ENCODE data around the gene PLK1.

PLK1 gene

DNA sequence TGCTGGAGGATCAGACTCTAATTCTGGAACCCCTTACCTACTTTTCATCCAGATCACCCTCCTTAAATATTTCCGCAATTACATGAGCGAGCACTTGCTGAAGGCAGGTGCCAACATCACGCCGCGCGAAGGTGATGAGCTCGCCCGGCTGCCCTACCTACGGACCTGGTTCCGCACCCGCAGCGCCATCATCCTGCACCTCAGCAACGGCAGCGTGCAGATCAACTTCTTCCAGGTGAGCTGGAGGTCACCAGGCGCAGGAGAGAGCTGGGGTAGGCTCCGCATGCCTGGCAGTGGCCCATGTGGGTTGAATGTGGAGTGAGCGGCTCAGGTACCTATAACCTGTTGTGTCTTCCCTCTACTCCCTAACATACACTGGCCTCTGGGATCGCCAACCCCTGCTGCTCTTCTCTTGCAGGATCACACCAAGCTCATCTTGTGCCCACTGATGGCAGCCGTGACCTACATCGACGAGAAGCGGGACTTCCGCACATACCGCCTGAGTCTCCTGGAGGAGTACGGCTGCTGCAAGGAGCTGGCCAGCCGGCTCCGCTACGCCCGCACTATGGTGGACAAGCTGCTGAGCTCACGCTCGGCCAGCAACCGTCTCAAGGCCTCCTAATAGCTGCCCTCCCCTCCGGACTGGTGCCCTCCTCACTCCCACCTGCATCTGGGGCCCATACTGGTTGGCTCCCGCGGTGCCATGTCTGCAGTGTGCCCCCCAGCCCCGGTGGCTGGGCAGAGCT is 10.9 kb downstream of the PLK1 start:
- Mint-ChIP-seq H3K4me1 (no peaks in the 10 kb centered on the region), H3K27me3 (no peaks in the 10 kb centered on the region)

DNA sequence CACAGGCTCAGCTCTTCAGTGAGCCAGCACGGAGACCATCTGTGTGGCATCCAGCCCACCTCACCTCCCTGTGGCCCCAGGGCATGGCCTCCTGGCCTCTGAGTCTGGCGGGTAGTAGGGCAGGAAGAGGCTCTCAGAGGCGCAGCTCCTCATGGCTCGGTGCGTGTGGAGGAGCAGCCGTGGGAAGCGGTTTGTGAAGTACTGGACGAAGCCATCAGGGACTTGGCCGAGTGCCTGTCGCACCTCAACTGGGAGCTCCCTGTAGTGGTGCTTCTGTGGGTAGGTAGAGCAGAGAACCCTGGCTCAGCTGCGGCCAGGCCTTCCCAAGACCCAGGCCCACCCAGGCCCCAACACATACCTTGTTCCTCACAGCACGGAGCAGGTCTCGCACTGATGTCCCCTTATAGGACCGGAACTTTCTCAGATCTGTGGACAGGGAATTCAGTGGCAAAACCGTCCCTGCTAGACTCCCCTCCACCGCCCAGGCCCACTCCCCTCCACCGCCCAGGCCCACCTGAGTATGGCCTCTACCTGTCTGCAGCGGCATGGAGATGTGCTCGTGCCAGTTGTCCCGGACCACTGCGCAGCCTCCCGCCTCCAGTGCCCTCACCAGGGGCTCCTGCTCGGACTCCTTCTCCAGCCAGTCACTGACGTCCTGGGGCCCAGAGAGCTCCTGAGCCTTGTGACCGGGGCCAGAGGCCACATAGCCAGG is 12.2 kb downstream of the PLK1 start:
- no peak for ATAC-seq (replicated peaks; ENCODE audit: extremely low read depth, poor library complexity, severe bottlenecking)
- Mint-ChIP-seq H3K9me3 (no peaks in the 10 kb centered on the region), H3K27me3 (no peaks in the 10 kb centered on the region), H3K36me3 (ENCODE audit: insufficient read depth) (peaks cover 8% of the 10 kb centered on the region), H3K4me3 (no peak overlapping the region), H3K4me1 (no peaks in the 10 kb centered on the region), H3K27ac (ENCODE audit: low read depth) (no peak overlapping the region)
- no peak for DNase-seq (ENCODE audit: low spot score in 2 of 2)

More for the DNA sequence above, 10.9 kb downstream of the PLK1 start:
- Mint-ChIP-seq H3K27ac (ENCODE audit: low read depth) (no peak overlapping the region), H3K36me3 (ENCODE audit: insufficient read depth) (peaks cover 12% of the 10 kb centered on the region), H3K4me3 (no peak overlapping the region), H3K9me3 (no peaks in the 10 kb centered on the region)
- ATAC-seq (replicated peaks; ENCODE audit: extremely low read depth, poor library complexity, severe bottlenecking): no peak
- DNase-seq (ENCODE audit: low spot score in 2 of 2): no peak

DNA sequence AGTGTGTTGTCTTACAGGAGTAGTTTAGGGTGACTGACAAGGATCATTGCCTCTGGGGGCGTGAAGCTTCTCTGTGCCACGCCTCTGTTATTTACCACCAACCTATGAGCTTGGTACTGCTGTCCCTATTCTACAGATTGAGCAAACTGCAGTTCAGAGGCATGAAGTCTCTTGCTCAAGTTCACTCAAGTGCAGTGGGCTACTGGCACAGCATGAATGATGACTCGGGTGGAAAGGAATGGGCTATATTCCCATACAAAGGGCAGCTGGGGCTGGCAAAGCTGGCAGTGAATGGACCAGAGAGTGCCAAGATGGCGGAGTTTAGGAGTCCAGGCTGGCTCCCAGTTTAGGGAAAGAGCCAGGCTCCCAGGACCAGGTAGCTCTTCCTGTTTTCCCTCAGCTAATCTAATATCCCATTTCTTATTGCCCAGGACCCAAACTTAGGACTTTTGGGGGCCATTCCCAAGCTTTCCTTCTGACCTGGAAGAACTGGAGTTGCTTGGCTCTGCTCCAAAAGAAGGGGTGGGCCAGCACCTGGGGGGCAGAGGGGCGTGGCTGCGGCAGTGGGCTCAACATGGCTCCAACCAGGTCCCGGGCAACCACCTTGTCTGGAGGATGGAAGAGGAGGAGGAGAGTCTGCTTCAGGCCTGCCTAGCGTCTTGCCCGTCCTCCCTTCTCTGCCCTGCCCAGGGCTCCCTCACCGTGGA is 12.9 kb downstream of the PLK1 start:
- Mint-ChIP-seq H3K27me3 (no peaks in the 10 kb centered on the region), H3K4me1 (no peaks in the 10 kb centered on the region), H3K9me3 (no peaks in the 10 kb centered on the region), H3K4me3 (no peak overlapping the region), H3K36me3 (ENCODE audit: insufficient read depth) (peaks cover 7% of the 10 kb centered on the region), H3K27ac (ENCODE audit: low read depth) (no peak overlapping the region)
- DNase-seq (ENCODE audit: low spot score in 2 of 2) (no peak), ATAC-seq (replicated peaks; ENCODE audit: extremely low read depth, poor library complexity, severe bottlenecking) (no peak)

DNA sequence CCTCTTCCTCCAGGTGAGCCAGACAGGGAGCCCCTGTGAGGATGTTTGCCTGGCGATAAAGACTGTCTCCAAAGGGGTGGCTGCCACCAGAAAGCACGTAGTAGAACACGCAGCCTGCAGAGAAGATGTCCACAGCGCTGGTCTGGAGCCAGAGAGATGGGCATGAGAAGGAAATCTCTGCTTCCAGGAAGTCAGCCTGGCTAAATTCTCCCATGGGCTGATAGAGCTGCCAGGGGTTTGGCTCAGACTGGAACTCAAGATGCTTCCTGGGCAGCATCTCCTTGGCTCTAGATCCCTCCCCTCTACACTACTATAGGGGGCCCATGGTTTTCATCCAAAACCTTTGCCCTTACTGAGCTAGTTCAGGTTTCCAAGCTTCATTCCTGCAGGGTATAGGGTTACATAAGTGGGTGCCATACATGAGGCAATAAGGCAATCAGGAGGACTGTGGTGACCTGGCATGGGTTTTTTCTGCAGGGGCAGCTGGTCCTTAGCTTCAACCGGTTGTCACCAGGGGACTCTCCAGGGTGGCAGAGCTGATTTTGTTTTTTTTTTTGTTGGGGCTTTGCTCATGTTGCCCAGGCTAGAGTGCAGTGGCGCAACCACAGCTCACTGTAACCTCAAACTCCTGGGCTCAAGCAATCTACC is 13.6 kb downstream of the PLK1 start:
- Mint-ChIP-seq H3K4me1 (no peaks in the 10 kb centered on the region), H3K4me3 (no peak overlapping the region), H3K9me3 (no peaks in the 10 kb centered on the region), H3K27ac (ENCODE audit: low read depth) (no peak overlapping the region), H3K36me3 (ENCODE audit: insufficient read depth) (peaks cover 6% of the 10 kb centered on the region), H3K27me3 (no peaks in the 10 kb centered on the region)
- DNase-seq (ENCODE audit: low spot score in 2 of 2): no peak
- ATAC-seq (replicated peaks; ENCODE audit: extremely low read depth, poor library complexity, severe bottlenecking): no peak

DNA sequence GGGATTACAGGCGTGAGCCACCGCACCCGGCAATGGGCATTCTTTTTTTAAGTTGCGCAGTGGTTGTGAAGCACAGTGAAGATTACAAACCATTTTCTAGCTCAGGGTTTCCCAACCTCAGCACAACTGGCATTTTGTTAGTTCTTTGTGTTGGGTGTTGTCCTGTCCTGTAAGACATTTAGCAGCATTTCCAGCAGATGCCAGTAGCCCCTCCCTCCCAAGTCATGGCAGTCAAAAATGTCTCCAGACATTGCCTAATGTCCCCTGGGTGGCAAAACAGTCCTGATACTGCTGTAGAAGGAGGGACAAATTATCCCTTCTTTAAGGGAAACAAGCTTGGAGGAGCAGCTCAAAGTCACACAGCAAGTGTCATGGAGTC is 15.6 kb downstream of the PLK1 start:
- Mint-ChIP-seq H3K9me3 (no peaks in the 10 kb centered on the region), H3K36me3 (ENCODE audit: insufficient read depth) (no peaks in the 10 kb centered on the region), H3K4me3 (no peak overlapping the region), H3K27ac (ENCODE audit: low read depth) (no peak overlapping the region), H3K4me1 (peaks cover 12% of the 10 kb centered on the region), H3K27me3 (no peaks in the 10 kb centered on the region)
- ATAC-seq (replicated peaks; ENCODE audit: extremely low read depth, poor library complexity, severe bottlenecking): no peak
- DNase-seq (ENCODE audit: low spot score in 2 of 2): no peak

GRCh38 chr16:23694644-23695373 is 16.1 kb downstream of the PLK1 start:
- peaks cover 18% of the 10 kb centered on the region for H3K4me1 Mint-ChIP-seq
- H3K9me3 Mint-ChIP-seq: no peaks in the 10 kb centered on the region
- H3K4me3 Mint-ChIP-seq: no peak overlapping the region
- ATAC-seq (replicated peaks; ENCODE audit: extremely low read depth, poor library complexity, severe bottlenecking) (no peak), DNase-seq (ENCODE audit: low spot score in 2 of 2) (no peak)
- no peaks in the 10 kb centered on the region for H3K36me3 Mint-ChIP-seq (ENCODE audit: insufficient read depth)
- no peak overlapping the region for H3K27ac Mint-ChIP-seq (ENCODE audit: low read depth)
- H3K27me3 Mint-ChIP-seq: no peaks in the 10 kb centered on the region

DNA sequence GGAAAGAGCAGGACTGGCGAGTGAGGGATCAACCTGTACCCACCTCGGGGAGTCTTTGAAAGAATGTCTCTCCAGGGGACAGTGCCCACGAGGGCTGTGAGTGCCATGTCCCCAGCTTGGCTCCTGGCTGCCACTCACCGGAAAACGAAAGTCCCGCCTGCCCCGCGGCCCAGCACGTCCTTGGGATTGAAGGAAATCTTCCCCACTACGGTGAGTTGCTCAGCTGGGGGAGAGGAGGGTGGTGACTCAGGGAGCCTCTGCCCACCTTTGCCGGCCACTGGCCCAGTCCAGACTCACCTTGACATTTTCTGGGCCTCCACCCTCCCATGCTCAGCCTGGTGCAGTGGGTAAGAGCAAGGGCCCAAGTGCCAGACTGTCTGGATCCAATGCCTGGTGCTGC is 17.1 kb downstream of the PLK1 start:
- Mint-ChIP-seq H3K27ac (ENCODE audit: low read depth) (no peak overlapping the region), H3K9me3 (no peaks in the 10 kb centered on the region), H3K4me1 (peaks cover 26% of the 10 kb centered on the region), H3K4me3 (no peak overlapping the region), H3K36me3 (ENCODE audit: insufficient read depth) (no peaks in the 10 kb centered on the region), H3K27me3 (no peaks in the 10 kb centered on the region)
- ATAC-seq (replicated peaks; ENCODE audit: extremely low read depth, poor library complexity, severe bottlenecking) (no peak), DNase-seq (ENCODE audit: low spot score in 2 of 2) (no peak)

- Mint-ChIP-seq H3K4me3 (peak overlapping the region; percentile 52), H3K27ac (ENCODE audit: low read depth) (peak overlapping the region; percentile 75), H3K27me3 (no peaks in the 10 kb centered on the region), H3K36me3 (ENCODE audit: insufficient read depth) (no peaks in the 10 kb centered on the region), H3K9me3 (peaks cover 5% of the 10 kb centered on the region), H3K4me1 (peaks cover 26% of the 10 kb centered on the region)
- ATAC-seq (replicated peaks; ENCODE audit: extremely low read depth, poor library complexity, severe bottlenecking) (peak; percentile 82), DNase-seq (ENCODE audit: low spot score in 2 of 2) (no peak)
These were observed 20.4 kb downstream of the PLK1 start for GRCh38 chr16:23699100-23699499.

DNA sequence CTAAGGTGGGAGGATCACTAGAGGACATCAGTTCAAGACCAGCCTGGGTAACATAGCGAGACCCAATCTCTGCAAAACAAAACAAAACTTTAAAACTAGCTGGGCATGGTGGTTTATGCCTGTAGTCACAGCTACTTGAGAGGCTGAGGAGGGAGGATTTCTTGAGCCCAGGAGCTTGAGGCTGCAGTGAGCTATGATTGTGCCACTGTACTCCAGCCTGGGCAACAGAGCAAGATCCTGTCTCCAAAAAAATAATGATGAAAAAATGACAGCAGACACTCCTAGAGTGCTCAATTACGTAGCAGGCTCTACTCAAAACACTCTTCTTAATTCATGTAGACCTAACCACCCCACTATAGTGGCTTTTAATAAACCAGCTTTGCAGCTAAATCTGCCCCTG is 21.4 kb downstream of the PLK1 start:
- ATAC-seq (replicated peaks; ENCODE audit: extremely low read depth, poor library complexity, severe bottlenecking) (no peak), DNase-seq (ENCODE audit: low spot score in 2 of 2) (no peak)
- H3K4me1 Mint-ChIP-seq: peaks cover 26% of the 10 kb centered on the region
- H3K27ac Mint-ChIP-seq (ENCODE audit: low read depth): no peak overlapping the region
- no peaks in the 10 kb centered on the region for H3K36me3 Mint-ChIP-seq (ENCODE audit: insufficient read depth)
- H3K4me3 Mint-ChIP-seq: no peak overlapping the region
- peaks cover 5% of the 10 kb centered on the region for H3K9me3 Mint-ChIP-seq
- peaks cover 6% of the 10 kb centered on the region for H3K27me3 Mint-ChIP-seq

DNA sequence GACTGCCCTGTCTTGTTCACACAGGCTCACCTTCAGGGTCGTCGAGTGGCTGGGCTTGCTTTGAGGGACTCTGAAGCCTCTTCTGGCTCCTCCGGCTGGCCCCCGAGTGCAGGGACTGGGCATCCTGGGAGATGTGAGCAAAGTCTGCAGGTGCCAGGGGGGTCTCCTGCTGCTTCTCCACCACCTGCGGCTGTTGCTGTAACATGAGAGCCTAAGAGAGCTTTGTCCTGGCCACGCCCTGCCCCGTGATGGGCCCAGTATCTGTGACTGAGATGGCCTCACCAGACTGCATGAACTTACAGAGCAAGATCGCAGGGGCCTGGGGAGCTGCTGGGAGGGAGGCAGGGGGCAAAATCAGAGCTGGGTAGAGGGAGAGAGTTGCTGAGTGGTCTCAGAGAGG is 21.8 kb downstream of the PLK1 start:
- DNase-seq (ENCODE audit: low spot score in 2 of 2) (no peak), ATAC-seq (replicated peaks; ENCODE audit: extremely low read depth, poor library complexity, severe bottlenecking) (no peak)
- peaks cover 26% of the 10 kb centered on the region for H3K4me1 Mint-ChIP-seq
- H3K36me3 Mint-ChIP-seq (ENCODE audit: insufficient read depth): no peaks in the 10 kb centered on the region
- H3K4me3 Mint-ChIP-seq: no peak overlapping the region
- H3K9me3 Mint-ChIP-seq: peaks cover 5% of the 10 kb centered on the region
- H3K27ac Mint-ChIP-seq (ENCODE audit: low read depth): no peak overlapping the region
- H3K27me3 Mint-ChIP-seq: peaks cover 11% of the 10 kb centered on the region

DNA sequence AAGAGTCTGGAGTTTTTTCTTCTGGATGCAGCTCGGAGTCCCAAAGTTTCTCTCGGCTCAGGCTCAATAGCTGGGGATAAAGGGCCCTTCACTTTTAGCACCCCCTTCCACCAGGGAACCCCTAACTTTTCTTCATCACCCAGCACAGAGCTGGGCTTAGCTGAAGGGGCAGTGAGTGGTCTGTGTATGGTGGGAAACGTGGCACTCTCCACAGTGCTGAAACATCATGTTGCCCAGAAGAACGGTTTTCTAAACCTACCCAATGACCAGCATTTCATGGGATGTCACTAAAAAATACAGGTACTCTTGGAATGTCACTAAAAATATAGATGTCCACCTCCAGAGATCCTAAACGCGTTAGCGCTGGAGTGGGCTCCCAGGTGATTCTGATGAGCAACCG is 22.4 kb downstream of the PLK1 start:
- Mint-ChIP-seq H3K9me3 (peaks cover 5% of the 10 kb centered on the region), H3K27ac (ENCODE audit: low read depth) (no peak overlapping the region), H3K36me3 (ENCODE audit: insufficient read depth) (no peaks in the 10 kb centered on the region), H3K4me3 (no peak overlapping the region), H3K4me1 (peaks cover 26% of the 10 kb centered on the region), H3K27me3 (peaks cover 16% of the 10 kb centered on the region)
- DNase-seq (ENCODE audit: low spot score in 2 of 2): no peak
- no peak for ATAC-seq (replicated peaks; ENCODE audit: extremely low read depth, poor library complexity, severe bottlenecking)

GRCh38 chr16:23702951-23703350 is 24.3 kb downstream of the PLK1 start:
- no peaks in the 10 kb centered on the region for H3K36me3 Mint-ChIP-seq (ENCODE audit: insufficient read depth)
- H3K27ac Mint-ChIP-seq (ENCODE audit: low read depth): no peak overlapping the region
- H3K4me3 Mint-ChIP-seq: no peak overlapping the region
- peaks cover 5% of the 10 kb centered on the region for H3K9me3 Mint-ChIP-seq
- peaks cover 18% of the 10 kb centered on the region for H3K27me3 Mint-ChIP-seq
- DNase-seq (ENCODE audit: low spot score in 2 of 2) (no peak), ATAC-seq (replicated peaks; ENCODE audit: extremely low read depth, poor library complexity, severe bottlenecking) (no peak)
- peaks cover 26% of the 10 kb centered on the region for H3K4me1 Mint-ChIP-seq
